OCI-LY3 (cell line): ENCODE measurements around the gene DACH2.
A peak's percentile ranks its signal among the peaks of the same experiment; 100 is the strongest.

Experiments used
- EZH2phosphoT487 ChIP-seq: fragments of 200-600 bp; shearing (Covaris generic); IDR thresholded peaks from 2 replicates; pipeline ENCODE4 v1.6.1; 2018; ENCODE audit warnings: antibody characterized with exemption, mixed run types, low read depth
- TF ChIP-seq, protein P1 (sequence below): fragments of 200-600, 300-600 bp; sonication (generic); IDR thresholded peaks from 2 replicates; pipeline ENCODE4 v1.5.1; 2014; ENCODE audit warnings: antibody characterized with exemption, low read length, low read depth

- TF ChIP-seq, protein P1, sequence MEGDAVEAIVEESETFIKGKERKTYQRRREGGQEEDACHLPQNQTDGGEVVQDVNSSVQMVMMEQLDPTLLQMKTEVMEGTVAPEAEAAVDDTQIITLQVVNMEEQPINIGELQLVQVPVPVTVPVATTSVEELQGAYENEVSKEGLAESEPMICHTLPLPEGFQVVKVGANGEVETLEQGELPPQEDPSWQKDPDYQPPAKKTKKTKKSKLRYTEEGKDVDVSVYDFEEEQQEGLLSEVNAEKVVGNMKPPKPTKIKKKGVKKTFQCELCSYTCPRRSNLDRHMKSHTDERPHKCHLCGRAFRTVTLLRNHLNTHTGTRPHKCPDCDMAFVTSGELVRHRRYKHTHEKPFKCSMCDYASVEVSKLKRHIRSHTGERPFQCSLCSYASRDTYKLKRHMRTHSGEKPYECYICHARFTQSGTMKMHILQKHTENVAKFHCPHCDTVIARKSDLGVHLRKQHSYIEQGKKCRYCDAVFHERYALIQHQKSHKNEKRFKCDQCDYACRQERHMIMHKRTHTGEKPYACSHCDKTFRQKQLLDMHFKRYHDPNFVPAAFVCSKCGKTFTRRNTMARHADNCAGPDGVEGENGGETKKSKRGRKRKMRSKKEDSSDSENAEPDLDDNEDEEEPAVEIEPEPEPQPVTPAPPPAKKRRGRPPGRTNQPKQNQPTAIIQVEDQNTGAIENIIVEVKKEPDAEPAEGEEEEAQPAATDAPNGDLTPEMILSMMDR, result peak; percentile 25; the same call in 1 of the 2 replicates
- no peak for TF ChIP-seq EZH2phosphoT487
Measured at GRCh38 chrX:86348669-86349068, 200.4 kb downstream of the DACH2 start.
